Measurements from ENCODE around the gene PNISR.

- TF ChIP-seq CTCF (IDR thresholded peaks at IDR 0.05; ENCODE audit: low read length) (no peak), EZH2 (optimal IDR thresholded peaks at IDR 0.05; ENCODE audit: low read depth, low read length) (no peak)
These were observed 40.6 kb downstream of the PNISR start for GRCh38 chr6:99384507-99384906.
